NCI-H2196 treated with DMSO at 0.1 percent for 48 hours (cell line): ENCODE data around the gene SCN11A.

Experiments used
- DNase-seq: peaks from one replicate; lab custom pipeline; 2025; ENCODE audit not compliant: unreplicated experiment; lab: John Stamatoyannopoulos, UW

The SCN11A gene

GRCh38 chr3:39011191-39011736 is 40.5 kb downstream of the SCN11A start:
- no peak for DNase-seq

GRCh38 chr3:39005295-39005694 is 46.4 kb downstream of the SCN11A start:
- no peak for DNase-seq
